AG09309 (cell line): ENCODE measurements around the gene DIP2C.

ENCODE experiments used
- DNase-seq: peaks from one replicate; pipeline ENCODE4 v3.0.0-alpha.2; 2010; ENCODE audit warnings: low read depth
- H3K4me3 ChIP-seq: 2 replicates; pipeline ENCODE4 v1.5.1; 2011; ENCODE audit warnings: mild to moderate bottlenecking, low read depth, low read length, moderate library complexity; ENCODE audit not compliant: control insufficient read depth
- CTCF ChIP-seq: IDR thresholded peaks from 2 replicates; pipeline ENCODE4 v1.5.1; 2011; ENCODE audit warnings: mild to moderate bottlenecking, low read depth, low read length, inconsistent platforms; ENCODE audit not compliant: insufficient read depth, control insufficient read depth; ENCODE audit errors: missing control alignments

DIP2C gene

GRCh38 chr10:339038-339391 lies 350.5 kb downstream of the DIP2C start:
- H3K4me3 ChIP-seq = no peak overlapping the region
- DNase-seq = no peak
- no peak for TF ChIP-seq CTCF

- no peak overlapping the region for H3K4me3 ChIP-seq
- no peak for DNase-seq
- no peak for TF ChIP-seq CTCF
These were observed 351.1 kb downstream of the DIP2C start for GRCh38 chr10:338171-339037.

GRCh38 chr10:336247-336646 lies 353.2 kb downstream of the DIP2C start:
- TF ChIP-seq CTCF = no peak
- no peak overlapping the region for H3K4me3 ChIP-seq
- DNase-seq = no peak

- no peak overlapping the region for H3K4me3 ChIP-seq
- no peak for TF ChIP-seq CTCF
- no peak for DNase-seq
These were observed 354.2 kb downstream of the DIP2C start for GRCh38 chr10:335151-335800.

GRCh38 chr10:331186-331585 lies 358.3 kb downstream of the DIP2C start:
- no peak for TF ChIP-seq CTCF
- no peak for DNase-seq
- no peak overlapping the region for H3K4me3 ChIP-seq

- H3K4me3 ChIP-seq = peak overlapping the region; percentile 28
- peak; percentile 10 for TF ChIP-seq CTCF
- peak; percentile 86 for DNase-seq
These were observed 359.9 kb downstream of the DIP2C start for GRCh38 chr10:329361-330099.
